HL-60 (cell line): ENCODE data around the gene COP1.

Experiments
- DNase-seq, 2 experiments: peaks; one replicate each; pipeline ENCODE4 v3.0.0-alpha.2; 2010 to 2020; ENCODE audit warnings: low read depth in 1 of 2, low spot score in 1 of 2
- H3K27ac ChIP-seq: fragments of 250-450 bp; sonication (Bioruptor Pico); replicated peaks from 2 replicates; pipeline ENCODE4 v1.5.1; 2020; ENCODE audit warnings: mild to moderate bottlenecking, moderate library complexity
- H3K27me3 ChIP-seq: fragments of 250-450 bp; sonication (Bioruptor Pico); 2 replicates; pipeline ENCODE4 v1.5.1; 2021; ENCODE audit warnings: mild to moderate bottlenecking, moderate library complexity; ENCODE audit not compliant: insufficient read depth, poor library complexity, severe bottlenecking
- H3K4me3 ChIP-seq: replicated peaks from 2 replicates; pipeline ENCODE4 v1.5.1; 2011; ENCODE audit warnings: mild to moderate bottlenecking, control low read depth, low read length; ENCODE audit not compliant: insufficient read depth
- CTCF ChIP-seq: IDR thresholded peaks from one replicate; pipeline ENCODE4 v1.5.1; 2011; ENCODE audit warnings: low read length, control low read depth, inconsistent platforms; ENCODE audit not compliant: insufficient read depth
- GABPA ChIP-seq: IDR thresholded peaks from 2 replicates; pipeline ENCODE4 v1.6.1; 2012; ENCODE audit warnings: low read depth
- POLR2AphosphoS5 ChIP-seq: IDR thresholded peaks from 2 replicates; pipeline ENCODE4 v1.6.1; 2012; ENCODE audit warnings: low read depth
- REST ChIP-seq: IDR thresholded peaks from 2 replicates; pipeline ENCODE4 v1.6.1; 2012; ENCODE audit warnings: low read depth; ENCODE audit not compliant: insufficient replicate concordance
- SPI1 ChIP-seq: IDR thresholded peaks from 2 replicates; pipeline ENCODE4 v1.6.1; 2012; ENCODE audit warnings: low read depth, mild to moderate bottlenecking, borderline replicate concordance

COP1 gene

GRCh38 chr1:176141449-176141848 lies 65.6 kb downstream of the COP1 start:
- no peak for TF ChIP-seq REST
- no peak for TF ChIP-seq SPI1
- no peak for TF ChIP-seq CTCF
- no peak for TF ChIP-seq POLR2AphosphoS5
- no peak for TF ChIP-seq GABPA
- Histone ChIP-seq H3K27ac (no peak overlapping the region), H3K4me3 (no peak overlapping the region), H3K27me3 (no peaks in the 10 kb centered on the region)
- DNase-seq, result no peak

GRCh38 chr1:176136891-176137290 lies 70.2 kb downstream of the COP1 start:
- Histone ChIP-seq H3K27ac (no peak overlapping the region), H3K4me3 (no peak overlapping the region), H3K27me3 (no peaks in the 10 kb centered on the region)
- TF ChIP-seq GABPA (no peak), POLR2AphosphoS5 (no peak), CTCF (no peak), REST (no peak), SPI1 (no peak)
- DNase-seq, result no peak

- H3K4me3 ChIP-seq, result no peak overlapping the region
- no peak for DNase-seq
- TF ChIP-seq SPI1 (no peak), POLR2AphosphoS5 (no peak), REST (no peak), GABPA (no peak), CTCF (no peak)
- H3K27me3 ChIP-seq, result no peaks in the 10 kb centered on the region
- H3K27ac ChIP-seq, result no peak overlapping the region
These were observed 72.4 kb downstream of the COP1 start for GRCh38 chr1:176134666-176135065.
